B cell (primary cell): ENCODE measurements around the gene HOXB3. TPM values are rescaled to one million over a fixed set of nuclear protein-coding genes. Genes with fewer than 3 reads are reported as not detected.
A peak's percentile ranks its signal among the peaks of the same experiment; 100 is the strongest.

ENCODE experiments used
- ATAC-seq: fragments of 200-7000 bp; cut with Tn5 transposase; one replicate; pipeline ENCODE4 v1.10.0; 2021; ENCODE audit warnings: low read depth, mild to moderate bottlenecking, moderate number of reproducible peaks, moderate library complexity
- CTCF ChIA-PET: fragments of 350-600 bp; sonication (Branson Sonifier 250); formaldehyde crosslinking; loops from one replicate; lab custom pipeline; 2021; ENCODE audit warnings: antibody characterized with exemption, inconsistent platforms; lab: Charles Lee
- POLR2A ChIA-PET: fragments of 350-600 bp; sonication (Branson Sonifier 250); formaldehyde crosslinking; loops from one replicate; lab custom pipeline; 2021; ENCODE audit warnings: antibody characterized with exemption; lab: Charles Lee
- DNase-seq: peaks from one replicate; pipeline ENCODE4 v3.0.0; 2013
- H2AFZ ChIP-seq: 2 replicates; pipeline ENCODE4 v1.6.1; 2012; ENCODE audit warnings: mild to moderate bottlenecking, low read depth, low read length; ENCODE audit not compliant: insufficient read depth, poor library complexity, severe bottlenecking
- H3K27ac ChIP-seq, 2 donors: 1 replicate in 1 of 2; 2 replicates in 1 of 2; pipeline ENCODE4 v1.5.1; 2012 to 2013; ENCODE audit warnings: low read length in 2 of 2, mild to moderate bottlenecking in 2 of 2, moderate library complexity in 1 of 2
- H3K27me3 ChIP-seq, 4 experiments: fragments of 200-600 bp in 1 of 4; sonication (generic) in 1 of 4; replicated peaks in 1 of 4; 1 replicate in 2 of 4; 2 replicates in 2 of 4; pipeline versions ENCODE4 v1.6.1 to v1.7.0; 2013 to 2016; ENCODE audit warnings: low read length in 3 of 4, mild to moderate bottlenecking in 2 of 4, mixed read lengths in 1 of 4, moderate library complexity in 1 of 4; ENCODE audit not compliant: insufficient read depth in 4 of 4, control insufficient read depth in 3 of 4; ENCODE audit errors: control extremely low read depth in 1 of 4
- H3K36me3 ChIP-seq, 2 experiments: replicated peaks in 1 of 2; 1 replicate in 1 of 2; 2 replicates in 1 of 2; pipeline versions ENCODE4 v1.6.1 to v1.7.1; 2013; ENCODE audit warnings: low read length in 1 of 2; ENCODE audit not compliant: insufficient read depth in 2 of 2, control insufficient read depth in 1 of 2; ENCODE audit errors: control extremely low read depth in 1 of 2, extremely low read depth in 1 of 2
- H3K4me1 ChIP-seq, 2 donors: fragments of 200-600 bp in 1 of 2; sonication (generic) in 1 of 2; 1 replicate in 1 of 2; 2 replicates in 1 of 2; pipeline versions ENCODE4 v1.5.1 to v1.6.1; 2013 to 2017; ENCODE audit warnings: low read length in 2 of 2; ENCODE audit not compliant: control insufficient read depth in 2 of 2, insufficient read depth in 2 of 2
- H3K4me2 ChIP-seq: replicated peaks from 2 replicates; pipeline ENCODE3; 2012; ENCODE audit warnings: mild to moderate bottlenecking, low read depth, low read length; ENCODE audit not compliant: poor library complexity, severe bottlenecking
- H3K4me3 ChIP-seq, 5 experiments: fragments of 200-600 bp in 1 of 5; sonication (generic) in 1 of 5; 1 replicate in 3 of 5; 2 replicates in 2 of 5; pipeline versions ENCODE4 v1.5.1 to v1.7.0; 2011 to 2016; ENCODE audit warnings: low read length in 4 of 5, mild to moderate bottlenecking in 4 of 5, low read depth in 2 of 5, control low read depth in 1 of 5, moderate library complexity in 1 of 5; ENCODE audit not compliant: insufficient read depth in 1 of 5; ENCODE audit errors: control extremely low read depth in 1 of 5, extremely low read depth in 1 of 5
- H3K79me2 ChIP-seq: fragments of 200-600 bp; sonication (generic); one replicate; pipeline ENCODE4 v1.6.0; 2016; ENCODE audit warnings: low read length; ENCODE audit not compliant: control insufficient read depth, insufficient read depth
- H3K9ac ChIP-seq: fragments of 200-600 bp; sonication (generic); 2 replicates; pipeline ENCODE4 v1.6.1; 2017; ENCODE audit warnings: mild to moderate bottlenecking, low read length, moderate library complexity
- H3K9me3 ChIP-seq, 3 donors: one replicate each; pipeline versions ENCODE4 v1.6.1 to v1.7.1; 2013; ENCODE audit warnings: low read length in 2 of 3; ENCODE audit not compliant: control insufficient read depth in 2 of 3, insufficient read depth in 1 of 3; ENCODE audit errors: control extremely low read depth in 1 of 3
- H4K20me1 ChIP-seq: 2 replicates; pipeline ENCODE4 v1.6.0; 2012; ENCODE audit warnings: mild to moderate bottlenecking, low read length; ENCODE audit not compliant: insufficient read depth, control insufficient read depth, poor library complexity, severe bottlenecking
- H3K27ac Mint-ChIP-seq: one replicate; pipeline ENCODE4 v1.8.0; 2021; ENCODE audit warnings: mixed read lengths
- H3K27me3 Mint-ChIP-seq: one replicate; pipeline ENCODE4 v1.8.0; 2021; ENCODE audit warnings: mixed read lengths
- H3K4me1 Mint-ChIP-seq: one replicate; pipeline ENCODE4 v1.8.0; 2021; ENCODE audit warnings: mixed read lengths
- H3K4me3 Mint-ChIP-seq: one replicate; pipeline ENCODE4 v1.8.0; 2021; ENCODE audit warnings: mixed read lengths
- H3K9me3 Mint-ChIP-seq: one replicate; pipeline ENCODE4 v1.8.0; 2022; ENCODE audit warnings: mixed read lengths; ENCODE audit not compliant: insufficient read depth
- CTCF ChIP-seq: fragments of 200-600 bp; IDR thresholded peaks from one replicate; pipeline ENCODE4 v1.8.0; 2022; ENCODE audit warnings: antibody characterized with exemption, mild to moderate bottlenecking
- EZH2 ChIP-seq: IDR thresholded peaks from 2 replicates; pipeline ENCODE4 v1.6.1; 2012; ENCODE audit warnings: borderline replicate concordance, low read depth, mild to moderate bottlenecking, moderate library complexity, low read length; ENCODE audit not compliant: insufficient read depth, poor library complexity, severe bottlenecking
- WGBS: methylation state at CpG from one replicate; pipeline ENCODE4 v1.1.5; 2013; ENCODE audit warnings: missing lambda C conversion rate; ENCODE audit not compliant: insufficient coverage; 5-methylcytosine and 5-hydroxymethylcytosine counted together
- intact Hi-C: fragments of 100-400 bp; cut with micrococcal nuclease; formaldehyde crosslinking; loops from one replicate; pipeline ENCODE4 v1.10.0; 2022
- polyA plus RNA-seq: library from polyadenylated mRNA; depleted of rRNA; stranded (reverse); fragments of >200 nt; gene quantifications from 2 replicates; pipeline ENCODE4 v1.2.3, GENCODE V29; 2012
- total RNA-seq, 2 donors: library from RNA; stranded (reverse); fragments of 120-200 nt in 1 of 2; gene quantifications; 1 replicate in 1 of 2; 2 replicates in 1 of 2; pipeline versions ENCODE4 v1.2.3 to v1.2.4, GENCODE V29; 2013 to 2022

Gene HOXB3
- total and polyA plus RNA-seq, 2 donors (not counting 1 experiment from before 2014, with no cell fraction given): 3.0 to 4.0 TPM

GRCh38 chr17:48593126-48593829 lies 3.2 kb upstream of the HOXB3 start, which contains the start of gene HOXB5:
TSS of gene HOXB5 (minus strand) at chr17:48593779. CDS start at chr17:48593682, 97 bp downstream.
- 2% methylated on average over 44 of the region's 50 CpGs for WGBS
- POLR2A ChIA-PET: interaction anchor here (0.5 to 1.6 kb wide), 4 partner anchors 20 to 275 kb away, joined by 3 to 4 read pairs (median 4); no protein-coding TSS in a partner anchor
- H3K9me3 Mint-ChIP-seq: no peaks in the 10 kb centered on the region
- Histone ChIP-seq H3K4me3 (peak within 1 kb of the TSS in 4 of 5 experiments; percentile 11 to 44 (median 30)), H3K36me3 (no peaks in the 10 kb centered on the region), H3K79me2 (no peaks in the 10 kb centered on the region), H3K27ac (no peak within 1 kb of the TSS), H4K20me1 (peaks cover 8% of the 10 kb centered on the region), H3K4me2 (peak within 1 kb of the TSS; percentile 80), H2AFZ (peak within 1 kb of the TSS; percentile 50), H3K9ac (peak within 1 kb of the TSS; percentile 50), H3K4me1 (peaks cover 59 to 67% of the 10 kb centered on the region in 2 donors), H3K9me3 (peaks cover 0 to 21% (median 0%) of the 10 kb centered on the region in 3 donors), H3K27me3 (peaks cover 0 to 99% (median 80%) of the 10 kb centered on the region in 4 experiments)
- peaks cover 51% of the 10 kb centered on the region for H3K4me1 Mint-ChIP-seq
- peak within 1 kb of the TSS; percentile 51 for H3K27ac Mint-ChIP-seq
- peak; percentile 65 for DNase-seq
- TF ChIP-seq EZH2 (peak; percentile 83), CTCF (no peak)
- intact Hi-C loops: loop anchor here (1.0 to 2.0 kb wide), 3 partner anchors 14 to 285 kb away; partner anchors contain the start of gene HOXB4
- peaks cover 90% of the 10 kb centered on the region for H3K27me3 Mint-ChIP-seq
- peak within 1 kb of the TSS; percentile 83 for H3K4me3 Mint-ChIP-seq
- ATAC-seq: no peak
- CTCF ChIA-PET: interaction anchor here (0.7 to 5.6 kb wide), 29 partner anchors 14 to 568 kb away, joined by 3 to 68 read pairs (median 4); partner anchors contain the start of gene PRAC2
